GM19099 (cell line): ENCODE results near the gene SERPINE2.

ENCODE experiments used
- POLR2A ChIP-seq: IDR thresholded peaks from 3 replicates; pipeline ENCODE4 v1.6.1; 2011; ENCODE audit warnings: low read depth; ENCODE audit not compliant: insufficient read length; ENCODE audit errors: extremely low read depth

Gene SERPINE2

GRCh38 chr2:224062481-224063297, 23.6 kb upstream of the SERPINE2 start:
- no peak for TF ChIP-seq POLR2A

GRCh38 chr2:224060783-224061482, 21.8 kb upstream of the SERPINE2 start:
- no peak for TF ChIP-seq POLR2A

GRCh38 chr2:224059178-224059577, 20.1 kb upstream of the SERPINE2 start:
- TF ChIP-seq POLR2A, result no peak

- TF ChIP-seq POLR2A, result no peak
These were observed 19.1 kb upstream of the SERPINE2 start for GRCh38 chr2:224058048-224058775.

- no peak for TF ChIP-seq POLR2A
These were observed 17.8 kb upstream of the SERPINE2 start for GRCh38 chr2:224056889-224057288.

GRCh38 chr2:224055101-224055500, 16.0 kb upstream of the SERPINE2 start:
- no peak for TF ChIP-seq POLR2A

- no peak for TF ChIP-seq POLR2A
These were observed 7.7 kb upstream of the SERPINE2 start for GRCh38 chr2:224046752-224047151.

- TF ChIP-seq POLR2A, result no peak
These were observed 3.2 kb upstream of the SERPINE2 start for GRCh38 chr2:224042191-224042696.

GRCh38 chr2:224041554-224041953, 2.5 kb upstream of the SERPINE2 start:
- TF ChIP-seq POLR2A, result no peak

- TF ChIP-seq POLR2A, result no peak
These were observed 1.7 kb upstream of the SERPINE2 start for GRCh38 chr2:224040753-224041152.

GRCh38 chr2:224039770-224040440, 819 bp upstream of the SERPINE2 start:
- TF ChIP-seq POLR2A, result no peak

- no peak for TF ChIP-seq POLR2A
These were observed 331 bp downstream of the SERPINE2 start for GRCh38 chr2:224038830-224039079.

- no peak for TF ChIP-seq POLR2A
These were observed 847 bp downstream of the SERPINE2 start for GRCh38 chr2:224038049-224038829.

GRCh38 chr2:224036731-224037361, 2.2 kb downstream of the SERPINE2 start:
- no peak for TF ChIP-seq POLR2A
